Nephron progenitor cell (in vitro differentiated cells): ENCODE measurements around the gene SCGB1C1.
"Not testable (repeated sequence)": the region's sequence is repeated elsewhere in the genome, so short reads cannot be mapped to it uniquely, and the experiment has no call there.

Source experiments
- DNase-seq: peaks from one replicate; pipeline ENCODE4 v3.0.0; 2021
- H3K27ac Mint-ChIP-seq: 2 replicates; pipeline ENCODE4 v1.8.0; 2021; ENCODE audit warnings: mild to moderate bottlenecking, moderate library complexity, mixed read lengths
- H3K27me3 Mint-ChIP-seq: 2 replicates; pipeline ENCODE4 v1.8.0; 2021; ENCODE audit warnings: mild to moderate bottlenecking, low read depth, mixed read lengths; ENCODE audit not compliant: poor library complexity
- H3K36me3 Mint-ChIP-seq: 2 replicates; pipeline ENCODE4 v1.8.0; 2021; ENCODE audit warnings: low read depth, mixed read lengths
- H3K4me1 Mint-ChIP-seq: 2 replicates; pipeline ENCODE4 v1.8.0; 2021; ENCODE audit warnings: mixed read lengths
- H3K4me3 Mint-ChIP-seq: 2 replicates; pipeline ENCODE4 v1.8.0; 2021; ENCODE audit warnings: mild to moderate bottlenecking, moderate library complexity, mixed read lengths
- H3K9me3 Mint-ChIP-seq: 2 replicates; pipeline ENCODE4 v1.8.0; 2021; ENCODE audit warnings: mild to moderate bottlenecking, moderate library complexity, mixed read lengths
- CTCF ChIP-seq: fragments of 200-600 bp; sonication (generic); IDR thresholded peaks from 2 replicates; pipeline ENCODE4 v1.5.0; 2021; ENCODE audit warnings: antibody characterized with exemption

SCGB1C1 gene

GRCh38 chr11:235997-236773 lies 43.3 kb downstream of the SCGB1C1 start, which contains the start of gene SIRT3:
TSS of gene SIRT3 (minus strand) at chr11:236342. CDS start at chr11:236328, 14 bp downstream.
- peak; percentile 83 for DNase-seq
- peaks cover 10% of the 10 kb centered on the region for H3K36me3 Mint-ChIP-seq
- H3K27ac Mint-ChIP-seq, result peak within 1 kb of the TSS; percentile 100
- no peaks in the 10 kb centered on the region for H3K27me3 Mint-ChIP-seq
- TF ChIP-seq CTCF, result no peak
- peak within 1 kb of the TSS; percentile 95 for H3K4me3 Mint-ChIP-seq
- H3K9me3 Mint-ChIP-seq, result no peaks in the 10 kb centered on the region
- H3K4me1 Mint-ChIP-seq, result peaks cover 28% of the 10 kb centered on the region

DNA sequence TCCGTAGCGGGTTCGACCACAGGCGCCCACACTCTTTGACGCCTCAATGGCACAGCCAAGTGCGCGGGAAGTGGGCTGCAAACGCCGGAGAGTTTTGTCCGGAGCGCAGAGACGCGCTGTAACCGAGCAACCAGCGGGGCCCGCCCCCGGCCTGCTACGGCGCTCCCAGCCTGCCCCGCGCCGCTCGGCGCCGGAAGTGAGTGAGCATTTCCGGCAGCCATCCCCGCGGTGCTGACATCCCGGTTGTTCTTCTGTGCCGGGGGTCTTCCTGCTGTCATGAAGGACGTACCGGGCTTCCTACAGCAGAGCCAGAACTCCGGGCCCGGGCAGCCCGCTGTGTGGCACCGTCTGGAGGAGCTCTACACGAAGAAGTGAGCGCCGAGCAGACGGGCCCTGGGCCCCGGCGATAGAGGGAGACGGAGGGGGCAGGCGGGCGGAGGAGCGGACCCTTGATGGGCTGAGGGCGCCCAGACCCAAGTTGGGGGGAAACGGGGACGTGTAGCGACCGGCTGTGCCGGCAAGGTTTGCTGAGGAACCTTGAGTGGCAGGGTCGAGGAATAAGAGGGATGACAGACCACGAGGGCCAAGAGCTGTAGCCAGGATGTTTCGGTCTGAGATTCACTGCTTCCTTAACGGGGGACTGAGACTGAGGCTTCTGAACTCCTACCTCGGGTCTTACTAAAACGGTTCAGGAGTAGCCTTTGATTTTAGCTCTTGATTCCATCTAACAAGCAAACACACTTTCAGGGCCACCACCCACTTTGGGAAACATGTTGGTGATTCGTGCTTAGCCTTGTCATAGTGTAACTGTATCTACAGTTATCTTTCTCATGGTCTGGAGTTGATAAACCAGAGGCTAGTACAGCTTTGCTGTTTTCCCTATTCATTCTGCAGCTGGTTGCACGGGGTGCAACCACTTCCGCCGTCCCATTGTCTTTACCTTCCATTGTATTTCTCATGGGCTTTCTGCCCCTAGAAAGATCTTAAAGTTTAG lies 44.2 kb downstream of the SCGB1C1 start, which contains the start of gene PSMD13:
TSS of gene PSMD13 (plus strand) at position 203 of the 994 bp plus-strand sequence. CDS start at position 277, 74 bp downstream.
- Mint-ChIP-seq H3K36me3 (peaks cover 19% of the 10 kb centered on the region), H3K27me3 (no peaks in the 10 kb centered on the region), H3K9me3 (no peaks in the 10 kb centered on the region), H3K4me3 (peak within 1 kb of the TSS; percentile 95), H3K27ac (peak within 1 kb of the TSS; percentile 100), H3K4me1 (peaks cover 28% of the 10 kb centered on the region)
- no peak for TF ChIP-seq CTCF
- DNase-seq, result peak; percentile 91

DNA sequence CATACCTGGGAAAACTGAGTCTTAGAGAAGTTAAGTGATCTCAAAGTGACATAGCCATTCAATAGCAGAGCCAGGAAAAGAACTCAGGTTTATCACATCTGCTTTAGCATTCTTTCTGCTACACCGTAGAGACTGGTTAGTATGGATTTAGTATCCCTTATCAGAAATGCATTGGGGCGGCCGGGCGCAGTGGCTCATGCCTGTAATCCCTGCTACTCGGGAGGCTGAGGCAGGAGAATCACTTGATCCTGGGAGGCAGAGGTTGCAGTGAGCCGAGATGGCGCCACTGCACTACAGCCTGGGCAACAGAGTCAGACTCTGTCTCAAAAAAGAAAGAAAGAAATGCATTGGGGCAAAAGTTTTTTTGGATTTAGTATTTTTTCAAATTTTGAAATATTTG lies 45.5 kb downstream of the SCGB1C1 start:
- DNase-seq, H3K9me3 Mint-ChIP-seq, H3K27me3 Mint-ChIP-seq, H3K27ac Mint-ChIP-seq: not testable (repeated sequence)
- H3K36me3 Mint-ChIP-seq, result peaks cover 32% of the 10 kb centered on the region
- H3K4me1 Mint-ChIP-seq, result peaks cover 28% of the 10 kb centered on the region
- peak overlapping the region; percentile 95 for H3K4me3 Mint-ChIP-seq

- Mint-ChIP-seq H3K9me3 (no peaks in the 10 kb centered on the region), H3K4me3 (no peak overlapping the region), H3K36me3 (peaks cover 42% of the 10 kb centered on the region), H3K4me1 (peaks cover 20% of the 10 kb centered on the region), H3K27ac (no peak overlapping the region), H3K27me3 (no peaks in the 10 kb centered on the region)
- TF ChIP-seq CTCF, result no peak
- no peak for DNase-seq
Observed at GRCh38 chr11:240315-240714, 47.4 kb downstream of the SCGB1C1 start.

- DNase-seq, result no peak
- TF ChIP-seq CTCF, result no peak
- no peaks in the 10 kb centered on the region for H3K27me3 Mint-ChIP-seq
- H3K36me3 Mint-ChIP-seq, result peaks cover 54% of the 10 kb centered on the region
- H3K27ac Mint-ChIP-seq, result peak overlapping the region; percentile 3
- H3K4me1 Mint-ChIP-seq, result peaks cover 16% of the 10 kb centered on the region
- H3K9me3 Mint-ChIP-seq, result no peaks in the 10 kb centered on the region
- no peak overlapping the region for H3K4me3 Mint-ChIP-seq
Observed at GRCh38 chr11:241634-242033, 48.8 kb downstream of the SCGB1C1 start.
